ENCODE results near the gene SNX32. TPM values are rescaled to one million over a fixed set of nuclear protein-coding genes. Genes with fewer than 3 reads are reported as not detected.
A peak's percentile ranks its signal among the peaks of the same experiment; 100 is the strongest.

Gene SNX32
- polyA plus RNA-seq, 1 donor (not counting 4 experiments of a cell fraction or from before 2014, with no cell fraction given), result 0.12 TPM

DNA sequence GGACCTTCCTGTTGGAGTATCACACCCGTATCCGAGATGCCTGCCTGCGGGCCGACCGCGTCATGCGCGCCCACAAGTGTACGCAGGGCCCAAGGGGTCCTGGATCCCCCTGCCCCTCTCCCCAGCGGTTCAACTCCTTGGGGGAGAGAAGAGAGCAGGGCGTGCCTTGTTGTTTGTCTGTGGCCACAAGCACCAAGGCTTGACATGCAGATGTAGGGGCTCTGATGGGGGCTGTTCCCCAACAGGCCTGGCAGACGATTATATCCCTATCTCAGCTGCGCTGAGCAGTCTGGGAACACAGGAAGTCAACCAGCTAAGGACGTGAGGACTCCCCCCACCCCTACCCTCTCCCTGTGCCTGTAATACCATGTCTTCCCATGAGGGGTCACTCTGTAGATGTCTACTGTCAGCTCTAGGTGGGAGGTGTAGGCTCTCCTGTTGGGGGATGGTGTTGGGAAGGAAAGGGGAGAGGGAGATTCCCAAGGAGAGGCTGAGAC, 17.4 kb downstream of the SNX32 start:
- Histone ChIP-seq H3K9ac (ENCODE audit: control insufficient read depth, extremely low read depth, insufficient read depth, low read length) (no peak overlapping the region), H3K9me3 (ENCODE audit: control insufficient read depth, low read depth, low read length) (no peaks in the 10 kb centered on the region), H3K27me3 (ENCODE audit: control insufficient read depth, extremely low read depth, insufficient read depth, low read length) (no peaks in the 10 kb centered on the region), H2AFZ (ENCODE audit: control insufficient read depth, low read length) (no peak overlapping the region), H3K4me3 (ENCODE audit: control insufficient read depth in 2 of 3, extremely low read depth in 1 of 3, insufficient read depth in 2 of 3, low read depth in 1 of 3, low read length in 3 of 3) (no peak overlapping the region), H3K4me1 (ENCODE audit: control insufficient read depth, extremely low read depth, insufficient read depth, low read length) (peaks cover 9% of the 10 kb centered on the region), H3K9me1 (ENCODE audit: control insufficient read depth, extremely low read depth, insufficient read depth, low read length) (peaks cover 2% of the 10 kb centered on the region), H3K27ac (ENCODE audit: control insufficient read depth, insufficient read depth, low read length) (no peak overlapping the region), H3K36me3 (ENCODE audit: control insufficient read depth in 2 of 2, extremely low read depth in 1 of 2, insufficient read depth in 2 of 2, low read length in 2 of 2) (peaks cover 30 to 38% of the 10 kb centered on the region in 2 experiments), H3K79me2 (ENCODE audit: control insufficient read depth, insufficient read depth, low read length) (peaks cover 25% of the 10 kb centered on the region), H4K20me1 (ENCODE audit: control insufficient read depth, extremely low read depth, insufficient read depth, low read length) (peaks cover 38% of the 10 kb centered on the region), H3K4me2 (ENCODE audit: control insufficient read depth, extremely low read depth, insufficient read depth, low read depth, low read length) (no peak overlapping the region)
- TF ChIP-seq, protein P1, sequence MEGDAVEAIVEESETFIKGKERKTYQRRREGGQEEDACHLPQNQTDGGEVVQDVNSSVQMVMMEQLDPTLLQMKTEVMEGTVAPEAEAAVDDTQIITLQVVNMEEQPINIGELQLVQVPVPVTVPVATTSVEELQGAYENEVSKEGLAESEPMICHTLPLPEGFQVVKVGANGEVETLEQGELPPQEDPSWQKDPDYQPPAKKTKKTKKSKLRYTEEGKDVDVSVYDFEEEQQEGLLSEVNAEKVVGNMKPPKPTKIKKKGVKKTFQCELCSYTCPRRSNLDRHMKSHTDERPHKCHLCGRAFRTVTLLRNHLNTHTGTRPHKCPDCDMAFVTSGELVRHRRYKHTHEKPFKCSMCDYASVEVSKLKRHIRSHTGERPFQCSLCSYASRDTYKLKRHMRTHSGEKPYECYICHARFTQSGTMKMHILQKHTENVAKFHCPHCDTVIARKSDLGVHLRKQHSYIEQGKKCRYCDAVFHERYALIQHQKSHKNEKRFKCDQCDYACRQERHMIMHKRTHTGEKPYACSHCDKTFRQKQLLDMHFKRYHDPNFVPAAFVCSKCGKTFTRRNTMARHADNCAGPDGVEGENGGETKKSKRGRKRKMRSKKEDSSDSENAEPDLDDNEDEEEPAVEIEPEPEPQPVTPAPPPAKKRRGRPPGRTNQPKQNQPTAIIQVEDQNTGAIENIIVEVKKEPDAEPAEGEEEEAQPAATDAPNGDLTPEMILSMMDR (optimal IDR thresholded peaks at IDR 0.05 in 1 of 3, IDR thresholded peaks at IDR 0.05 in 1 of 3, conservative IDR thresholded peaks at IDR 0.05 in 1 of 3; ENCODE audit: extremely low read depth in 1 of 3, insufficient read depth in 2 of 3, low read length in 3 of 3), result peak; percentile 47 to 79 (median 69)
- TF ChIP-seq EZH2 (IDR thresholded peaks at IDR 0.05; ENCODE audit: low read length), result no peak
- dilution Hi-C loops (cut with MboI; ENCODE audit: extremely low pct_ligation_motif_present, low sequenced_read_pairs), result no loop called here
- FAIRE-seq (no peak), DNase-seq (ENCODE audit: low read depth, low spot score) (no peak)

DNA sequence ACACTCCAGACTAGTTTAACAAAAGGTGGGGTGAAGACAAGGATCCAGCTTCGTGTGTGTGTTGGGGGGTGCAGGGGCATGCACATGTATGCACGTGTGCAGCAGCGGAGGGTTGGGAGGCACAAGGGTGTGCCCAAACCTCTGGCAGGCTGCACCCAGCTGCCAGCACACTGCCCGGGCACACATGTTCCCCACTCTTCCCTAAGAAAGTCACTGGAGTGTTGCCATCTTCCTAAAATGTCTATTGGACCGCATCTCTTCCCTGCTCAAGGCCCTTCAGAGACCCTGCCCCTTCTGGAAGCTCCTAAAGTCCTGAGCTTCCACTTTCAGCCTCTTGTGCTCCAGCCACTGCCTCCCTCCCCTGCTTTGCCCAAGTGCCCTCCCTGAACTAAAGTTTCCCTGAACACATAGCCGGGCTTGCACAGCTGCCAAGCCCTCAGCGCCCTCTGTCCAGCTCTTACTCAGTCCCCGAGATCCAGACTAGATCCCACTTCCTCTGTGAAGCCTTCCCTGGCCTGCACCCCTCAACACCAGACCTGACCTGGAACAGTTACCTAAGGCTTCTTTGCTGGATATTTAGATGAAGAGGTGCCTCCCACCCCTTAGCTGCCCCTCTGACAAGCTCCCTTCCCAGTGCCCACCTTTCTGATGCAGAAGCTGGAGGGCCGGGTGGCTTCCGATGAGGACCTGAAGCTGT, 18.2 kb downstream of the SNX32 start:
- Histone ChIP-seq H3K79me2 (ENCODE audit: control insufficient read depth, insufficient read depth, low read length) (peaks cover 34% of the 10 kb centered on the region), H3K9me3 (ENCODE audit: control insufficient read depth, low read depth, low read length) (no peaks in the 10 kb centered on the region), H3K9ac (ENCODE audit: control insufficient read depth, extremely low read depth, insufficient read depth, low read length) (no peak overlapping the region), H4K20me1 (ENCODE audit: control insufficient read depth, extremely low read depth, insufficient read depth, low read length) (peaks cover 46% of the 10 kb centered on the region), H3K4me1 (ENCODE audit: control insufficient read depth, extremely low read depth, insufficient read depth, low read length) (peaks cover 14% of the 10 kb centered on the region), H3K4me3 (ENCODE audit: control insufficient read depth in 2 of 3, extremely low read depth in 1 of 3, insufficient read depth in 2 of 3, low read depth in 1 of 3, low read length in 3 of 3) (no peak overlapping the region), H3K27ac (ENCODE audit: control insufficient read depth, insufficient read depth, low read length) (no peak overlapping the region), H3K36me3 (ENCODE audit: control insufficient read depth in 2 of 2, extremely low read depth in 1 of 2, insufficient read depth in 2 of 2, low read length in 2 of 2) (peaks cover 35 to 46% of the 10 kb centered on the region in 2 experiments), H2AFZ (ENCODE audit: control insufficient read depth, low read length) (no peak overlapping the region), H3K9me1 (ENCODE audit: control insufficient read depth, extremely low read depth, insufficient read depth, low read length) (peaks cover 7% of the 10 kb centered on the region), H3K4me2 (ENCODE audit: control insufficient read depth, extremely low read depth, insufficient read depth, low read depth, low read length) (no peak overlapping the region), H3K27me3 (ENCODE audit: control insufficient read depth, extremely low read depth, insufficient read depth, low read length) (no peaks in the 10 kb centered on the region)
- dilution Hi-C loops (cut with MboI; ENCODE audit: extremely low pct_ligation_motif_present, low sequenced_read_pairs), result no loop called here
- DNase-seq (ENCODE audit: low read depth, low spot score), result no peak
- FAIRE-seq, result no peak
- TF ChIP-seq, protein P1 (optimal IDR thresholded peaks at IDR 0.05 in 1 of 3, IDR thresholded peaks at IDR 0.05 in 1 of 3, conservative IDR thresholded peaks at IDR 0.05 in 1 of 3; ENCODE audit: extremely low read depth in 1 of 3, insufficient read depth in 2 of 3, low read length in 3 of 3), result no peak
- no peak for TF ChIP-seq EZH2 (IDR thresholded peaks at IDR 0.05; ENCODE audit: low read length)

Measured in keratinocyte (primary cell).